A673 (cell line): ENCODE results near the gene ZHX3.

Experiments
- CTCF ChIP-seq: fragments of 300-800, 200-600 bp; sonication (generic); conservative IDR thresholded peaks from 2 replicates; pipeline ENCODE4 v1.5.1; 2017; ENCODE audit warnings: low read depth, mild to moderate bottlenecking, antibody characterized with exemption, low read length, moderate library complexity, mixed read lengths
- EZH2 ChIP-seq: fragments of 200-600 bp; sonication (generic); IDR thresholded peaks from 2 replicates; pipeline ENCODE4 v1.6.1; 2017; ENCODE audit warnings: borderline replicate concordance, low read depth, mild to moderate bottlenecking, mixed read lengths, antibody characterized with exemption, low read length; ENCODE audit not compliant: poor library complexity, severe bottlenecking

GRCh38 chr20:41135888-41136679 lies 181.4 kb downstream of the ZHX3 start:
- no peak for TF ChIP-seq CTCF
- TF ChIP-seq EZH2 = no peak
